GM18498 (cell line): ENCODE results near the gene PCDHGB5.
"Not testable (repeated sequence)": the region's sequence is repeated elsewhere in the genome, so short reads cannot be mapped to it uniquely, and the experiment has no call there.

ENCODE experiments used
- ATAC-seq: cut with Tn5 transposase; IDR thresholded peaks from one replicate; pipeline ENCODE4 v1.9.1; 2021; ENCODE audit warnings: mild to moderate bottlenecking, moderate library complexity; ENCODE audit not compliant: unreplicated experiment

The PCDHGB5 gene

GRCh38 chr5:141409598-141410306, 12.0 kb downstream of the PCDHGB5 start:
- ATAC-seq, result no peak

- no peak for ATAC-seq
Measured at GRCh38 chr5:141411575-141411974, 13.8 kb downstream of the PCDHGB5 start.

DNA sequence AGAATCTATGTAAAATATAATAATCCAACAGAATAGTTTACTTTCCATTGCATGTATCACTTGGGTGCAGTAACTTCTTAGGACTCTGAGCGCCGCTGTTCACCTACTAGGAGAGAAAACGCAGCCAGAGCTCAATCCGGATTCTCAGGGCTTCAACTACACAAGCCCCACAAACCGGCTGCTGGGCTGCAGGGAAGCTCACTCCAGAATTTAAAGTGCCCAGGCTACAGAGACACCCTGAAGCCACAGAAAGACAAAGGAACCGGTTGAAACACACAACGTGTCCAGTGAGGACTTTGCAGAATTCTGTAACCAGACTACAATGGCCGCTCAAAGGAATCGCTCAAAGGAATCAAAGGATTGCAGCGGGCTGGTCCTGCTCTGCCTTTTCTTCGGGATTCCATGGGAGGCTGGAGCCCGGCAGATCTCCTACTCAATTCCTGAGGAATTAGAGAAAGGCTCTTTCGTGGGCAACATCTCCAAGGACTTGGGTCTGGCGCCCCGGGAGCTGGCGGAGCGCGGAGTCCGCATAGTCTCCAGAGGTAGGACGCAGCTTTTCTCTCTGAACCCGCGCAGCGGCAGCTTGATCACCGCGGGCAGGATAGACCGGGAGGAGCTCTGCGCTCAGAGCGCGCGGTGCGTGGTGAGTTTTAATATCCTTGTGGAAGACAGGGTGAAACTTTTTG, 15.2 kb downstream of the PCDHGB5 start, which contains the start of gene PCDHGA10:
TSS of gene PCDHGA10 (plus strand) at position 134 of the 686 bp plus-strand sequence. CDS start at position 323, 189 bp downstream.
- peak; percentile 86 for ATAC-seq

GRCh38 chr5:141413540-141414069, 15.9 kb downstream of the PCDHGB5 start:
- ATAC-seq, result no peak

- ATAC-seq, result not testable (repeated sequence)
Measured at GRCh38 chr5:141414548-141415274, 17.0 kb downstream of the PCDHGB5 start.

DNA sequence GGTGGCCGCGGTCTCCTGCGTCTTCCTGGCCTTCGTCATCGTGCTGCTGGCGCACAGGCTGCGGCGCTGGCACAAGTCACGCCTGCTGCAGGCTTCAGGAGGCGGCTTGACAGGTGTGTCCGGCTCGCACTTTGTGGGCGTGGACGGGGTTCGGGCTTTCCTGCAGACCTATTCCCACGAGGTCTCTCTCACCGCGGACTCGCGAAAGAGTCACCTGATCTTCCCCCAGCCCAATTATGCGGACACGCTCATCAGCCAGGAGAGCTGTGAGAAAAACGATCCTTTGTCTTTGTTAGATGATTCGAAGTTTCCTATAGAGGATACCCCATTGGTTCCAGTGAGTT, 17.5 kb downstream of the PCDHGB5 start:
- not testable (repeated sequence) for ATAC-seq

GRCh38 chr5:141417494-141418172, 19.9 kb downstream of the PCDHGB5 start, which contains the start of gene PCDHGB7:
PCDHGB7 (plus strand) TSS chr5:141417677; CDS start chr5:141417860, 183 bp downstream.
- peak; percentile 68 for ATAC-seq

DNA sequence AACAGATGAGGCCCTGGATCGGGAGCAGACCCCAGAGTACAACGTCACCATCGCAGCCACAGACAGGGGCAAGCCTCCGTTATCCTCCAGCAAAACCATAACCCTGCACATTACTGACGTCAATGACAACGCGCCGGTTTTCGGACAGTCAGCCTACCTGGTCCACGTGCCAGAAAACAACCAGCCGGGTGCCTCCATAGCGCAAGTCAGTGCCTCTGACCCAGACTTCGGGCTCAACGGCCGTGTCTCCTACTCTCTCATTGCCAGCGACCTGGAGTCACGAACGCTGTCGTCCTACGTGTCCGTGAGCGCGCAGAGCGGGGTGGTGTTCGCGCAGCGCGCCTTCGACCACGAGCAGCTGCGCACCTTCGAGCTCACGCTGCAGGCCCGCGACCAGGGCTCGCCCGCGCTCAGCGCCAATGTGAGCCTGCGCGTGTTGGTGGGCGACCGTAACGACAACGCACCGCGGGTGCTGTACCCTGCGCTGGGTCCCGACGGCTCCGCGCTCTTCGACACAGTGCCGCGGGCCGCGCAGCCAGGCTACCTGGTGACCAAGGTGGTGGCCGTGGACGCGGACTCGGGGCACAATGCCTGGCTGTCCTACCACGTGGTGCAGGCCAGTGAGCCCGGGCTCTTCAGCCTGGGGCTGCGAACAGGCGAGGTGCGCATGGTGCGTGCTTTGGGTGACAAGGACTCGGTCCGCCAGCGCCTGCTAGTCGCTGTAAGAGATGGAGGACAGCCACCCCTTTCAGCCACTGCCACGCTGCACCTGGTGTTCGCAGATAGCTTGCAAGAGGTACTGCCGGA, 21.5 kb downstream of the PCDHGB5 start:
- ATAC-seq, result no peak

DNA sequence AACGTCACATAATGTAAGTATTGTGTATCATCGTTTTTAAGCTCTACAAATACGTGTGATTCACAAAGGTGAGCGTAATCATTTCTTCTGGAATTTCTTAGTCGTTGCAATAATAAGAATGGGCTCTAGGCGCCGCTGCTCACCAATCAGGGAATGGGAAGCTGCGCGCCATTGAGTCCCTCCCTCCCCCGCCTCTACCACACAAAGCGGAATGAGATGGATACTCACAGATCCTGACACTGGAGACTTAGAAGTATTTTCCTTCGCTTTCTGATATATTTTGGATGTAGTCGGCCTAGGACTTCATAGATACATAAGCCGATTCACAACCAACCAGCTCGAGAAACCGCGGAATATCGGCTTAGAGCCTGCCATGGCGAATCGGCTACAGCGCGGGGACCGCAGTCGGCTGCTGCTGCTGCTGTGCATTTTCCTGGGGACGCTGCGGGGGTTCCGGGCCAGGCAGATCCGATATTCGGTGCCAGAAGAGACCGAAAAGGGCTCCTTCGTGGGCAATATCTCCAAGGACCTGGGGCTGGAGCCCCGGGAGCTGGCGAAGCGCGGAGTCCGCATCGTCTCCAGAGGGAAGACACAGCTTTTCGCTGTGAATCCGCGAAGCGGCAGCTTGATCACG, 23.2 kb downstream of the PCDHGB5 start, which contains the start of gene PCDHGA11:
TSS of gene PCDHGA11 (plus strand) at position 197 of the 634 bp plus-strand sequence. CDS start at position 374, 177 bp downstream.
- ATAC-seq, result peak; percentile 65

GRCh38 chr5:141421489-141421855, 23.7 kb downstream of the PCDHGB5 start:
- no peak for ATAC-seq

GRCh38 chr5:141422742-141423291, 25.1 kb downstream of the PCDHGB5 start:
- no peak for ATAC-seq

- ATAC-seq, result no peak
Measured at GRCh38 chr5:141427783-141428426, 30.2 kb downstream of the PCDHGB5 start.

GRCh38 chr5:141430332-141431113, 32.8 kb downstream of the PCDHGB5 start, which contains the start of gene PCDHGA12:
PCDHGA12 (plus strand) TSS chr5:141430507; CDS start chr5:141430760, 253 bp downstream.
- peak; percentile 64 for ATAC-seq

DNA sequence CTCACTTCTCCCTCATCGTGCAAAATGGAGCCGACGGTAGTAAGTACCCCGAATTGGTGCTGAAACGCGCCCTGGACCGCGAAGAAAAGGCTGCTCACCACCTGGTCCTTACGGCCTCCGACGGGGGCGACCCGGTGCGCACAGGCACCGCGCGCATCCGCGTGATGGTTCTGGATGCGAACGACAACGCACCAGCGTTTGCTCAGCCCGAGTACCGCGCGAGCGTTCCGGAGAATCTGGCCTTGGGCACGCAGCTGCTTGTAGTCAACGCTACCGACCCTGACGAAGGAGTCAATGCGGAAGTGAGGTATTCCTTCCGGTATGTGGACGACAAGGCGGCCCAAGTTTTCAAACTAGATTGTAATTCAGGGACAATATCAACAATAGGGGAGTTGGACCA, 33.5 kb downstream of the PCDHGB5 start:
- no peak for ATAC-seq

DNA sequence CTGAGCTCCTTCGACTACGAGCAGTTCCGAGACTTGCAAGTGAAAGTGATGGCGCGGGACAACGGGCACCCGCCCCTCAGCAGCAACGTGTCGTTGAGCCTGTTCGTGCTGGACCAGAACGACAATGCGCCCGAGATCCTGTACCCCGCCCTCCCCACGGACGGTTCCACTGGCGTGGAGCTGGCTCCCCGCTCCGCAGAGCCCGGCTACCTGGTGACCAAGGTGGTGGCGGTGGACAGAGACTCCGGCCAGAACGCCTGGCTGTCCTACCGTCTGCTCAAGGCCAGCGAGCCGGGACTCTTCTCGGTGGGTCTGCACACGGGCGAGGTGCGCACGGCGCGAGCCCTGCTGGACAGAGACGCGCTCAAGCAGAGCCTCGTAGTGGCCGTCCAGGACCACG, 34.6 kb downstream of the PCDHGB5 start:
- not testable (repeated sequence) for ATAC-seq

DNA sequence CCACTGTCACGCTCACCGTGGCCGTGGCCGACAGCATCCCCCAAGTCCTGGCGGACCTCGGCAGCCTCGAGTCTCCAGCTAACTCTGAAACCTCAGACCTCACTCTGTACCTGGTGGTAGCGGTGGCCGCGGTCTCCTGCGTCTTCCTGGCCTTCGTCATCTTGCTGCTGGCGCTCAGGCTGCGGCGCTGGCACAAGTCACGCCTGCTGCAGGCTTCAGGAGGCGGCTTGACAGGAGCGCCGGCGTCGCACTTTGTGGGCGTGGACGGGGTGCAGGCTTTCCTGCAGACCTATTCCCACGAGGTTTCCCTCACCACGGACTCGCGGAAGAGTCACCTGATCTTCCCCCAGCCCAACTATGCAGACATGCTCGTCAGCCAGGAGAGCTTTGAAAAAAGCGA, 35.0 kb downstream of the PCDHGB5 start:
- ATAC-seq, result not testable (repeated sequence)

- no peak for ATAC-seq
Measured at GRCh38 chr5:141434006-141434405, 36.3 kb downstream of the PCDHGB5 start.

GRCh38 chr5:141437221-141437620, 39.5 kb downstream of the PCDHGB5 start:
- no peak for ATAC-seq
